ENCODE measurements around the gene CHRND.

Gene CHRND

GRCh38 chr2:232577841-232578240 is 51.9 kb downstream of the CHRND start:
- no peak for DNase-seq

- DNase-seq = no peak
Observed at GRCh38 chr2:232578626-232579025, 52.7 kb downstream of the CHRND start.

GRCh38 chr2:232580648-232580981 is 54.7 kb downstream of the CHRND start:
- no peak for DNase-seq

- peak; percentile 39 for DNase-seq
Observed at GRCh38 chr2:232581725-232582124, 55.8 kb downstream of the CHRND start.

- DNase-seq = no peak
Observed at GRCh38 chr2:232584238-232584637, 58.3 kb downstream of the CHRND start.
